HG02981 (cell line): ENCODE results near the gene PPIF.
"Not testable (repeated sequence)": the region's sequence is repeated elsewhere in the genome, so short reads cannot be mapped to it uniquely, and the experiment has no call there.

Experiments
- ATAC-seq: cut with Tn5 transposase; IDR thresholded peaks from one replicate; pipeline ENCODE4 v1.9.1; 2021; ENCODE audit warnings: mild to moderate bottlenecking, moderate library complexity; ENCODE audit not compliant: unreplicated experiment

The PPIF gene

GRCh38 chr10:79329529-79329928 lies 17.7 kb upstream of the PPIF start:
- ATAC-seq = no peak

DNA sequence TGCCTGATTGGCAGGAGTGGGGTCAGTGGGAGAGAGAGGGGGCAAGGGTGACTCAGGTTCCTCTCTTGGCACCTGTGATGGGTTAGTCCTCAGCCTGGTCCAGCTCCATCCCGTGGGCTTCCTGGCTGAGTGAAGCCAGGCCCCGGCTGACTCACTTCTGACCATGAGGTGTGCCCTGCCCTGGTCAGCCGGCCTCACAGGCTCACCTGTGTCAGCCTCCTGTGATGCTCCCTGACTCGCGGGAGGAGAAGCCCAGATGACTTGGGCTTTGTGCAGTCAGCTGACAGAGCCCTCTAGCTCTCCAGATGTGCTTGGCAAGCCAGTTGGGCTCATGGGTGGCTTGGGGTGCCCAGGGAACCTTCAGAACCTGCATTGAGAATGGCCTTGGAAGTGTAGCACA lies 16.0 kb upstream of the PPIF start:
- ATAC-seq = no peak

GRCh38 chr10:79331709-79332108 lies 15.6 kb upstream of the PPIF start:
- peak; percentile 77 for ATAC-seq

DNA sequence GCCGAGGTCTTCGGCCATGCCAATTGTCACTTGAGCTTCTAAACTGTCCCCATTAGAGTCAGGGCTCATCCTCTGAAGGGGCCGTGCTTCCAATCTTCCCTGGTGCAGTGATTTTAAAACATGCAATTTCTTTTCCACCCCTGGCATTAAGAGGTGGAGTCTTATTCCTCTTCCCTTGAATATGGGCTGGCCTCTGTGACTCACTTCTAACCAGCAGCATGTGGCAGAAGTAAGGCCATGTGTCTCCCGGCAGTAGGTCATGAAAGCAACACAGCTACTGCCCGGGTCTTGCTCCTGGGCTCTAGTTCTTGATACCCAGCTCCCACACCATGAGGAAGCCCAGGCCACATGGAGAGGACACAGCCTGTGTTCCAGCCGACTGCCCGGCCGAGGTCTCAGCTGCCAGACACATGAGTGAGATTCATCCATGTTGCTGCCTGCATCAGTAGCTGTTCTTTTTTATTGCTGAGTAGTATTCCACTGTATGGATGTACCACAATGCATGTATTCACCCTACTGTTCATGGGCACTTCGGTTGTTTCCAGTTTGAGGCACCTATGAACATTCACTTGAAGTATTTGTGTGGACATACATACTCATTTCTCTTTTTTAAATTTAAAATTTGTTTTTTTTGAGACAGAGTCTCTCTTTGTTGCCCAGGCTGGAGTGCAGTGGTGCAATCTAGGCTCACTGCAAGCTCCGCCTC lies 14.5 kb upstream of the PPIF start:
- ATAC-seq = not testable (repeated sequence)

- ATAC-seq = no peak
These were observed 13.8 kb upstream of the PPIF start for GRCh38 chr10:79333513-79333912.

DNA sequence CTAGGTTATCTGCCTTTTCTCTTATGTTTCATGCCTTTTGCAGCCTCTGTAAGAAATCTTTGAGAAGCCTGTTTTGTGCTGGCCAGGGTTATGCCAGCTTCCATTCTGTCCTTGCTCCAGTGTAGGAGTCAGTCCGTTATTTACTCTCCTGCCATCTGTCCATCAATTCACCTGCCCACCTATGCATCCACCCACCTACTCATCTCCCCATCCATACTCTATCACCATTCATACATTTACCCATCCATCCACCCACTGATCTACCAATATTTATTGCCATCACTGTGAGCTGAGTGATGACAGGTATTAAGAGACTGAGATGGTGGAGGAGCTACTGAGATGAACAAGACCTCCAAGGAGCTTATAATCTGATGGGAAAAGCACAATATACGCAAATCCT lies 12.7 kb upstream of the PPIF start:
- ATAC-seq = no peak

GRCh38 chr10:79335094-79335469 lies 12.2 kb upstream of the PPIF start:
- ATAC-seq = no peak

GRCh38 chr10:79335470-79336235 lies 11.6 kb upstream of the PPIF start:
- no peak for ATAC-seq

DNA sequence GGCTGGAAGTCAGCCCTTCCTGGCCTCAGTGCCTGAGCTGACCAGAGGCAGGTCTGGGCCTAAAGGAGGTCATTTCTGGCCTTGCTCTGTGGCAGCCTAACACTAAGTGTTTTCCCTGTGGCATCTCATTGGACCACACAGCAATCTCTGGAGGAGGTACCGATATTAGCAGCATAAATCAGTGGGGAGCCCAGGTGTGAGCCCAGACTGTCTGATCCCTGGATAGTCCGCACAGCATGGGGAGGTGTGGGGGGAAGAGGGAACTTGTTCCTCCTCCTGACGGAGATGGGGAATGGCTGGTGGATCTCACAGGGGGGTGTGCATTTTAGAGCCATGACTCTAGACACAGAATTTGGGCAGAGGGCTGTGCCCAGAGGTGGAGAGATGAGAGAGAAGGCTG lies 11.0 kb upstream of the PPIF start:
- ATAC-seq = no peak

GRCh38 chr10:79336739-79337138 lies 10.5 kb upstream of the PPIF start:
- ATAC-seq = no peak

DNA sequence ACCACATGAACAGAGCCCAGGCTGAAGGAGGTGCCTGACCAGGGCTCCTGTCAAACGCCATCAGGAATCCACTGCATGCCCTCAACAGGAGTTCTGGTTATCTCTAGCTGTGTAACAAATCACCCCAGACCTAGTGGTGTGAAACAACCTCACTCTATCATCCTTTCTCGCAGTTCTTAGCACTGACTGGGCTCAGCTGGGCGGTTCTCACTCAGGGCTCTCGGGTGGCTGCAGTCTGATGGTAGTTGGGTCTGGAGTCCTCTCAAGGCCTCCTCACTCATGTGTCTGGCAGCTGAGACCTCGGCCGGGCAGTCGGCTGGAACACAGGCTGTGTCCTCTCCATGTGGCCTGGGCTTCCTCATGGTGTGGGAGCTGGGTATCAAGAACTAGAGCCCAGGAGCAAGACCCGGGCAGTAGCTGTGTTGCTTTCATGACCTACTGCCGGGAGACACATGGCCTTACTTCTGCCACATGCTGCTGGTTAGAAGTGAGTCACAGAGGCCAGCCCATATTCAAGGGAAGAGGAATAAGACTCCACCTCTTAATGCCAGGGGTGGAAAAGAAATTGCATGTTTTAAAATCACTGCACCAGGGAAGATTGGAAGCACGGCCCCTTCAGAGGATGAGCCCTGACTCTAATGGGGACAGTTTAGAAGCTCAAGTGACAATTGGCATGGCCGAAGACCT lies 9.3 kb upstream of the PPIF start:
- ATAC-seq = not testable (repeated sequence)

DNA sequence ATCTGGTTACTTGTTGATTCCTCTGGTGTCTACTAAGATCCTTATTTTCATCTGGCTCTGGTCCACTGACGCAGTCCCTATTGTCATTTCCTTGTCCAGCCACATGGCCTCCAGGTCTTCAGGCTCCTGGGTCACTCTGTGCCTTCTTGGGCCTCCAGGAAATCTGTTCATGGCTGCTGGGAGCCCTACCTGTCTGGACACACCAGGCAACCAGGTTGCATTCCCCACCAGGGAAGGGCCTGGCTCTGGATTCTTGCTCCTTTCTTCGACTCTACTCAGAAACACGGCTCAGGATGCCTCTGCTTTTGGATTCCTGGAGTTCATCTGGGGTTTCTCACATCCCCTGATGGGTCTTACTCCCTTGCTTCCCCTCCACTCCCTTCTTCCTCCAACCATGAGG lies 8.0 kb upstream of the PPIF start:
- ATAC-seq = no peak

- ATAC-seq = no peak
These were observed 6.5 kb upstream of the PPIF start for GRCh38 chr10:79340646-79341244.

GRCh38 chr10:79342295-79342761 lies 4.9 kb upstream of the PPIF start:
- no peak for ATAC-seq

DNA sequence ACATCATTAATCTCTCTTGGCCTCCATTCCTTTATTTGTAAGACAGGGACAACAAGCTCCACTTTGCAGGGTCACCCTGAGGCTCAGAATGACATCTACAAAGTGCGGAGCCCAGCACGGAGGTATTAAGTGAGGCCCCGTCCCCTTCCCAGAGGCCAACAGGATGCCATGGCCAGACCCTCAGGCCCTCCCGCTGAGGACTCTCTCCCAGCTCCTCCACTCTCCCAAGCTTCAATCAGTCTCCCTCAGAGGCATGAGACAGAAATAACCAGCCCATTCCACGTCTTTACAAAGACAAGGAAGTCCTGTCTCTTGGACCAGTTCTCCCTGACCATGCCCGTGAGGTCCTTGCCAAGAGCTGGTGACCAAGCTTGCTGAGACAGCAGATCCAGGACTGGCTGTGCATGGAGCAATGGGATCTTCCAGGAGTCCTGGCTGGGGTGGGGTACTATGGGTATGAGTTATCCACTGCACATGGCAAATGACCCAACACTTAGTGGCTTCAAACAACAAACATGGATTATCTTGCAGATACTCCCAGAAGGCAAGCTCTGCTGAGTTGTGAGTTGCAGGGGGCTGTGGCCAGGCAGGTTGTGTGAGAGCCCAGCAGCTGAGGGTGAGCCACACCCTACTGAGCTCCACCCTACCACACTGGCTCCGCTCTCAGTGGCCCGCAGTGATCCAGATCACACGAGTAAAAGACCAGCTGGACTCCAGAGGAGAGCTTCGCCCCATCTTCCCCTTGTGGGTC lies 4.3 kb upstream of the PPIF start:
- ATAC-seq = no peak

DNA sequence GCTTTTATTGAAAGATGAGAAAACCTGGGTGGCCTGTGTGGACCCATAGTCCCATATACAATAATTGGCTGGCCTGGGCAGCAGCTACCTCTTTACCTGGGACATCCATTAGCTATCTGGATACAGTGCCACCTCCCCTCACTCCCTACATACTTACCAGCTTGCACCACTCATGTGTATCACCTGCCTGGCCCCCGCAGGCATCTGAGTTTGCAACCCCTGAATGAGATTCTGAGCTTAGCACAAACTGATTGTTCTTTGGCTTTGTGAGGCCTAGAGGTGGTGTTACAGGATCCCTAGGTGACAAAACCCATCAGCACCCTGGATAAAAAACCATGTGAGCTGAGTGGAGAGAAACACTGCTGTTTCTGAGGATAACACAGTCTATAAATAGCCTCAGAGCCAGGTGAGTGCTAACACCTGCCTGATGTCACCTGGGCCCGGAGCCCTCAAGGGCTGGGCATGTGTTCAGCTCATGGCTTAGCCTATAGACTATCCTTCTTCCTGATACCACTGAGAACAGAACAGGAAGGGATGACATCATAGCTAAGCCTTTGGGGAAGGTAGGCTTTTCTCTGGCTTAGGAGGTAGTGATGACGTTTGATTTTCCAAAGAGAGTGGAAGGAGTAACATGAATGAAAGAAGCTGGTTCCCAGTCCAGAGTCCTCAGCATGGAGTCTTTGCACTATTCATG lies 2.6 kb upstream of the PPIF start:
- ATAC-seq = no peak

DNA sequence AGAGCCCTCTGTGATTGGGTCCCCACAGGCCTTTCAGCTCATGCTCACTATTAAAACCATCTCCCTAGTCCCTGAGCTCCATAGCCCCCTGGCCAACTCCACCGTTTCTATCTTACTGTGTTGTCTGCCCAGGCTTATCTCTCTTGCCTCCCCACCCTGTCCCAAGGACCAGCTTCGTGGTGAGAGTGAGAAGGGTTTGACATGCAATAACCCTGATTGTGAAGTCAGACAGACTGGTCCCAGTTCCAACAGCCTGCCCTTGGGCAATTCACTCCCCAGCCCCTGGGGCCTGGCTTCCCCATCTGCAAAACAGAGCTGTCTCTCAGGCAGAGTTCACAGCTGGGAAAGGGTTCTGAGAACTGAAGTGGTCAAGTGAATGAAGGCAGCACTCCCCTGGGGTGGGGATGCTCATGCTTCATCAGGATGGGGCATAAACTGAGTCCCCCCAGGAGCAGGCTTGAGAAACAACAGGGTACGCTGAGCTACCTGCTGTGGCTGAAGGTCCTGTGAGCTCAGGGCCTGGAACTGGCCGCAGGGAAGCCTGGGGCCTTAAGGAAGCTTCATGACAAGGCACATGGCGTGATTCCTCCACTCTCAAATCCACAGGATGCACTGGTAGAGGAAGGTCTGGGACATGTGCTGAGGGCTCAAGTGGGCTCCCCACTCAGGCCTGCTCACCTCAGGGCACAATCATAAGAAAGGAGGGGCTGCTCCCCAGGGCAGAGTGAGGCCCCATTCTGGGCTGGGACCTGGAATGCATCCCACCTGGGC lies 1.8 kb upstream of the PPIF start:
- ATAC-seq = no peak

DNA sequence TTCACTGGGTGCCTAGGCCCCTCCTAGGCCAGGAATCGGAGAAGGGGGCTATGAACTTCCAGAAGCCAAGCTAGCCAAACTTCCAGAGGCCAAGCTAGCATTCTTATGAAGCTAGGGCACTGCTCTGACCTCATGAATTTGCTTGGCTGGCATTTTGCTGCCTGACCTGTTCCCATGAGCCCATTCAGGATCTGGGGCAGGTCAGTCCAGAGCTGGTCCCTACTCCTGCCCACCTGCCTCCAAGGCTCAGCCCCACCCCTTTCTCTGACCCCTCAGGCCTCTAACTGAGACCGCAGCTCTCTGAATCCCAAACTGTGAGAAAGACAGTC lies 1.3 kb upstream of the PPIF start:
- no peak for ATAC-seq

GRCh38 chr10:79346388-79347225 lies 662 bp upstream of the PPIF start:
- no peak for ATAC-seq
